SJSA1 (cell line): Measurements from ENCODE around the gene C10orf90. TPM values are rescaled to one million over a fixed set of nuclear protein-coding genes. Genes with fewer than 3 reads are reported as not detected.
A peak's percentile ranks its signal among the peaks of the same experiment; 100 is the strongest.

Source experiments
- DNase-seq, 2 experiments: peaks; one replicate each; pipeline ENCODE4 v3.0.0-alpha.2; 2015 to 2020; ENCODE audit warnings: low spot score in 2 of 2, low read depth in 1 of 2
- H3K27ac ChIP-seq: fragments of 250-450 bp; sonication (Bioruptor Pico); 2 replicates; pipeline ENCODE4 v1.5.1; 2020; ENCODE audit warnings: mild to moderate bottlenecking, moderate library complexity
- H3K27me3 ChIP-seq: fragments of 250-450 bp; sonication (Bioruptor Pico); replicated peaks from 2 replicates; pipeline ENCODE4 v1.5.1; 2020; ENCODE audit warnings: mild to moderate bottlenecking, moderate library complexity
- H3K36me3 ChIP-seq: fragments of 250-450 bp; sonication (Bioruptor Pico); 2 replicates; pipeline ENCODE4 v1.5.1; 2020; ENCODE audit warnings: mild to moderate bottlenecking
- H3K4me1 ChIP-seq: fragments of 250-450 bp; sonication (Bioruptor Pico); replicated peaks from 2 replicates; pipeline ENCODE4 v1.6.1; 2021; ENCODE audit warnings: mild to moderate bottlenecking
- H3K4me3 ChIP-seq: fragments of 250-450 bp; sonication (Bioruptor Pico); 2 replicates; pipeline ENCODE4 v1.5.1; 2020; ENCODE audit warnings: mild to moderate bottlenecking
- H3K9me3 ChIP-seq: fragments of 250-450 bp; sonication (Bioruptor Pico); replicated peaks from 2 replicates; pipeline ENCODE4 v1.5.1; 2020; ENCODE audit warnings: mild to moderate bottlenecking
- total RNA-seq: library from RNA; depleted of rRNA; stranded (reverse); fragments of >200 nt; shearing (Covaris generic); gene quantifications from 2 replicates; pipeline ENCODE4 v1.2.3, GENCODE V29; 2014

The C10orf90 gene
- total RNA-seq, 1 experiment from 2014 or later, result not detected

GRCh38 chr10:126521399-126521798, 149.1 kb downstream of the C10orf90 start:
- peak in 1 of 2 experiments; percentile 36 for DNase-seq
- Histone ChIP-seq H3K36me3 (no peaks in the 10 kb centered on the region), H3K4me1 (peaks cover 44% of the 10 kb centered on the region), H3K9me3 (no peaks in the 10 kb centered on the region; the same call in 1 of the 2 replicates), H3K27ac (no peak overlapping the region), H3K27me3 (no peaks in the 10 kb centered on the region), H3K4me3 (no peak overlapping the region)

- no peaks in the 10 kb centered on the region for H3K27me3 ChIP-seq
- no peak for DNase-seq
- H3K4me3 ChIP-seq, result no peak overlapping the region
- H3K9me3 ChIP-seq, result no peaks in the 10 kb centered on the region; the same call in 1 of the 2 replicates
- H3K36me3 ChIP-seq, result no peaks in the 10 kb centered on the region
- H3K27ac ChIP-seq, result no peak overlapping the region
- H3K4me1 ChIP-seq, result peaks cover 43% of the 10 kb centered on the region
These were observed 149.7 kb downstream of the C10orf90 start for GRCh38 chr10:126520751-126521317.

- H3K4me1 ChIP-seq, result peaks cover 37% of the 10 kb centered on the region
- H3K9me3 ChIP-seq, result no peaks in the 10 kb centered on the region; the same call in 1 of the 2 replicates
- no peak overlapping the region for H3K4me3 ChIP-seq
- DNase-seq, result no peak
- H3K36me3 ChIP-seq, result no peaks in the 10 kb centered on the region
- no peaks in the 10 kb centered on the region for H3K27me3 ChIP-seq
- H3K27ac ChIP-seq, result no peak overlapping the region
These were observed 150.5 kb downstream of the C10orf90 start for GRCh38 chr10:126519992-126520391.

- Histone ChIP-seq H3K9me3 (no peaks in the 10 kb centered on the region; the same call in 1 of the 2 replicates), H3K4me1 (peaks cover 29% of the 10 kb centered on the region), H3K4me3 (no peak overlapping the region), H3K36me3 (no peaks in the 10 kb centered on the region), H3K27me3 (no peaks in the 10 kb centered on the region), H3K27ac (no peak overlapping the region)
- DNase-seq, result no peak
These were observed 151.3 kb downstream of the C10orf90 start for GRCh38 chr10:126519185-126519584.

GRCh38 chr10:126518218-126519080, 152.0 kb downstream of the C10orf90 start:
- H3K27ac ChIP-seq, result no peak overlapping the region
- H3K4me1 ChIP-seq, result peaks cover 29% of the 10 kb centered on the region
- no peak overlapping the region for H3K4me3 ChIP-seq
- no peaks in the 10 kb centered on the region for H3K27me3 ChIP-seq
- H3K9me3 ChIP-seq, result no peaks in the 10 kb centered on the region; the same call in 1 of the 2 replicates
- DNase-seq, result no peak
- H3K36me3 ChIP-seq, result no peaks in the 10 kb centered on the region

- no peak overlapping the region for H3K27ac ChIP-seq
- no peaks in the 10 kb centered on the region; the same call in 1 of the 2 replicates for H3K9me3 ChIP-seq
- H3K4me1 ChIP-seq, result peaks cover 18% of the 10 kb centered on the region
- no peak overlapping the region for H3K4me3 ChIP-seq
- no peaks in the 10 kb centered on the region for H3K36me3 ChIP-seq
- DNase-seq, result peak in 1 of 2 experiments; percentile 16
- no peaks in the 10 kb centered on the region for H3K27me3 ChIP-seq
These were observed 154.0 kb downstream of the C10orf90 start for GRCh38 chr10:126516515-126516914.

GRCh38 chr10:126511917-126512479, 158.5 kb downstream of the C10orf90 start:
- Histone ChIP-seq H3K4me3 (no peak overlapping the region), H3K27ac (no peak overlapping the region), H3K27me3 (no peaks in the 10 kb centered on the region; the same call in 1 of the 2 replicates), H3K36me3 (no peaks in the 10 kb centered on the region), H3K9me3 (no peaks in the 10 kb centered on the region), H3K4me1 (no peaks in the 10 kb centered on the region)
- peak in 1 of 2 experiments; percentile 7 for DNase-seq

GRCh38 chr10:126509182-126509581, 161.3 kb downstream of the C10orf90 start:
- no peaks in the 10 kb centered on the region for H3K9me3 ChIP-seq
- H3K27ac ChIP-seq, result no peak overlapping the region
- no peak for DNase-seq
- no peak overlapping the region for H3K4me3 ChIP-seq
- H3K36me3 ChIP-seq, result no peaks in the 10 kb centered on the region
- H3K4me1 ChIP-seq, result no peaks in the 10 kb centered on the region
- no peaks in the 10 kb centered on the region; the same call in 1 of the 2 replicates for H3K27me3 ChIP-seq

- no peak for DNase-seq
- H3K4me1 ChIP-seq, result no peaks in the 10 kb centered on the region
- H3K4me3 ChIP-seq, result no peak overlapping the region
- H3K9me3 ChIP-seq, result no peaks in the 10 kb centered on the region
- no peaks in the 10 kb centered on the region; the same call in 1 of the 2 replicates for H3K27me3 ChIP-seq
- H3K27ac ChIP-seq, result no peak overlapping the region
- no peaks in the 10 kb centered on the region for H3K36me3 ChIP-seq
These were observed 161.9 kb downstream of the C10orf90 start for GRCh38 chr10:126508535-126509040.

- Histone ChIP-seq H3K27me3 (no peaks in the 10 kb centered on the region), H3K9me3 (no peaks in the 10 kb centered on the region), H3K36me3 (no peaks in the 10 kb centered on the region), H3K4me1 (no peaks in the 10 kb centered on the region), H3K4me3 (no peak overlapping the region), H3K27ac (no peak overlapping the region)
- no peak for DNase-seq
These were observed 165.8 kb downstream of the C10orf90 start for GRCh38 chr10:126504761-126505112.

GRCh38 chr10:126504063-126504760, 166.3 kb downstream of the C10orf90 start:
- no peaks in the 10 kb centered on the region for H3K9me3 ChIP-seq
- peak; percentile 55 to 63 for DNase-seq
- H3K36me3 ChIP-seq, result no peaks in the 10 kb centered on the region
- no peak overlapping the region for H3K27ac ChIP-seq
- no peaks in the 10 kb centered on the region for H3K27me3 ChIP-seq
- no peak overlapping the region for H3K4me3 ChIP-seq
- H3K4me1 ChIP-seq, result no peaks in the 10 kb centered on the region

GRCh38 chr10:126503392-126504062, 167.0 kb downstream of the C10orf90 start:
- Histone ChIP-seq H3K27me3 (no peaks in the 10 kb centered on the region), H3K36me3 (no peaks in the 10 kb centered on the region), H3K4me3 (no peak overlapping the region), H3K27ac (no peak overlapping the region), H3K9me3 (no peaks in the 10 kb centered on the region), H3K4me1 (no peaks in the 10 kb centered on the region)
- no peak for DNase-seq

- Histone ChIP-seq H3K9me3 (no peaks in the 10 kb centered on the region), H3K36me3 (no peaks in the 10 kb centered on the region), H3K4me3 (no peak overlapping the region), H3K27ac (no peak overlapping the region), H3K4me1 (no peaks in the 10 kb centered on the region), H3K27me3 (no peaks in the 10 kb centered on the region)
- DNase-seq, result no peak
These were observed 168.1 kb downstream of the C10orf90 start for GRCh38 chr10:126502441-126502840.
